ENCODE data around the gene PPP4R2. TPM values are rescaled to one million over a fixed set of nuclear protein-coding genes. Genes with fewer than 3 reads are reported as not detected.

Gene PPP4R2
- total and polyA plus RNA-seq, 2 of the 8 experiments (the other 6 are each of a cell fraction or from before 2014, with no cell fraction given) = 11.5 to 89.9 TPM

DNA sequence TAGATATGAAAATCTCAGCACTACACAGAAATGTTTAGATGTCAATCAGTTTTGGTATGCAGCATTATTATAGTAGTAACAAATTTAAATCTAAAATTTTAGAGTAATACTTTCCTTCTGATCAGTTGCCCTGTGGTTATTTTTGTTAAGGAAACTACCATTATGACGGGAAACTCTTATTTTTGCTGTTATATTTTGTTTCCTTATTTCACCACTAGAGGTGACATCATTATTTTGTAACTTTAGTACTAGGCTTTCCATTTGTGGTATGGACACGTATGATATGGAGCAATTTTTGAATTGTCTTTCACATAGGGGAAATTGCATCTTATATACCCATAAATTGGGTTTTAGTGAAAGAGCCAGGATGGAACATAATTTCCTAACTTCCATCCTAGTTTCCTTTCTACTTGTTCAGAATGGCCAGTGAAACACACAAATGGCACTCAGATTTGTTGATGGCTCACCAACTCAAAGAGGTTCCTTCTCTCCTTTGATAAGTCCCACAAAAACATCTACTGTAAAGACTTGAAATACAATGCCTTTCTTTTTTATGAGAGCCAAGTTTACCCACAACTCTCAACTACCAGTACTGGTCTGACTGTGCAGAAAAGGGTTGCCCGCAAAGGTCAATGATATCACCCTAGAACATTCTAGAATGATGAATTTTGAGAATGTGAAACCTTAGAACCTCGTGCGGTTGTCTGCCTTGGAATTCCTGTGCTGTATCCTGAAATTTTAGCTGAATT is 19.4 kb upstream of the PPP4R2 start:
- CTCF ChIA-PET (ENCODE audit: partially characterized antibody) = interaction anchor here (1.3 kb wide), 1 partner anchor 22 kb away, joined by 3 read pairs; no protein-coding TSS in a partner anchor
- no peak overlapping the region for H3K23ac ChIP-seq (ENCODE audit: insufficient read length)
- H3K4me1 ChIP-seq (replicated peaks in 1 of 4; ENCODE audit: control insufficient read depth in 3 of 4, insufficient read depth in 4 of 4, low read length in 3 of 4) = no peaks in the 10 kb centered on the region; a peak in 1 of 7 replicates
- no peak overlapping the region for H2BK15ac ChIP-seq (ENCODE audit: low read length)
- H4K20me1 ChIP-seq (replicated peaks in 1 of 2; ENCODE audit: control insufficient read depth in 1 of 2, insufficient read depth in 2 of 2, low read length in 2 of 2) = no peaks in the 10 kb centered on the region
- H3K9ac ChIP-seq (replicated peaks in 1 of 4; ENCODE audit: extremely low read depth in 1 of 4, low read depth in 3 of 4, low read length in 3 of 4) = no peak overlapping the region
- FAIRE-seq (no peak), DNase-seq (ENCODE audit: low read depth in 1 of 2, low spot score in 2 of 2) (no peak)
- no peak overlapping the region for H3K4me2 ChIP-seq (ENCODE audit: insufficient read depth in 1 of 2, low read depth in 2 of 2, low read length in 2 of 2)
- H3K56ac ChIP-seq (replicated peaks; ENCODE audit: insufficient read length, low read depth, low read length) = no peak overlapping the region
- no peak overlapping the region for H2BK12ac ChIP-seq (ENCODE audit: low read depth, low read length)
- no peak overlapping the region for H4K8ac ChIP-seq (ENCODE audit: extremely low read depth, insufficient read depth, low read length)
- no peak overlapping the region for H2BK120ac ChIP-seq (replicated peaks; ENCODE audit: low read depth, low read length)
- POLR2A ChIA-PET (ENCODE audit: partially characterized antibody) = no interaction called here
- no peak overlapping the region for H2AK5ac ChIP-seq (ENCODE audit: low read depth, low read length)
- H3K4ac ChIP-seq (replicated peaks; ENCODE audit: insufficient read length, low read depth, low read length) = no peak overlapping the region
- H3K18ac ChIP-seq (ENCODE audit: extremely low read depth, low read length) = no peak overlapping the region
- H4K5ac ChIP-seq (ENCODE audit: insufficient read length, low read depth, low read length) = no peak overlapping the region
- H3K23me2 ChIP-seq (ENCODE audit: low read depth, low read length) = no peaks in the 10 kb centered on the region
- no peaks in the 10 kb centered on the region for H3K79me2 ChIP-seq (ENCODE audit: control insufficient read depth in 1 of 2, insufficient read depth in 2 of 2, low read length in 2 of 2)
- no peak overlapping the region for H2BK20ac ChIP-seq (ENCODE audit: low read length)
- no peaks in the 10 kb centered on the region for H3K27me3 ChIP-seq (replicated peaks in 1 of 4; ENCODE audit: control insufficient read depth in 3 of 4, extremely low read depth in 1 of 4, insufficient read depth in 3 of 4, low read length in 3 of 4)
- no peak overlapping the region for H3K4me3 ChIP-seq (ENCODE audit: extremely low read depth in 1 of 4, insufficient read depth in 2 of 4, low read depth in 3 of 4, low read length in 4 of 4)
- no peaks in the 10 kb centered on the region; a peak in 1 of 8 replicates for H3K36me3 ChIP-seq (ENCODE audit: control insufficient read depth in 2 of 4, insufficient read depth in 4 of 4, low read length in 3 of 4)
- no peak overlapping the region for H4K91ac ChIP-seq (replicated peaks; ENCODE audit: insufficient read length, low read length)
- H2AFZ ChIP-seq (ENCODE audit: low read length) = no peak overlapping the region
- no peak overlapping the region for H3K27ac ChIP-seq (ENCODE audit: low read depth, low read length)
- no peaks in the 10 kb centered on the region for H3K79me1 ChIP-seq (ENCODE audit: low read depth, low read length)
- 95% methylated on average over 5 of the region's 5 CpGs; no CpG with 5 or more reads in 1 of the 2 experiments for WGBS, 2 experiments (ENCODE audit: extremely low coverage in 1 of 2, insufficient coverage in 1 of 2, insufficient read length in 1 of 2, insufficient replicate concordance in 2 of 2, low coverage in 1 of 2, low lambda C conversion rate in 2 of 2, missing lambda C conversion rate in 1 of 2)
- no peak overlapping the region for H3K14ac ChIP-seq (ENCODE audit: insufficient read length)
- H3K9me3 ChIP-seq (ENCODE audit: insufficient read depth in 2 of 2, low read depth in 1 of 2, low read length in 1 of 2) = no peaks in the 10 kb centered on the region
- no peak overlapping the region for H2BK5ac ChIP-seq (ENCODE audit: low read depth, low read length)
- TF ChIP-seq FOSL1 (IDR thresholded peaks at IDR 0.05; ENCODE audit: insufficient read depth, low read depth, low read length) (no peak), MAFK (IDR thresholded peaks at IDR 0.05; ENCODE audit: low read depth, low read length) (no peak), KDM4A (IDR thresholded peaks at IDR 0.05; ENCODE audit: low read depth, low read length, severe bottlenecking) (no peak), JUND (IDR thresholded peaks at IDR 0.05; ENCODE audit: low read length) (no peak), RFX5 (IDR thresholded peaks at IDR 0.05; ENCODE audit: borderline replicate concordance, low read depth, low read length) (no peak), SAP30 (IDR thresholded peaks at IDR 0.05; ENCODE audit: insufficient read depth, insufficient replicate concordance, low read length) (no peak), SUZ12 (IDR thresholded peaks at IDR 0.05; ENCODE audit: low read length) (no peak), RNF2 (IDR thresholded peaks at IDR 0.05; ENCODE audit: borderline replicate concordance, low read depth, low read length, missing control alignments, poor library complexity, severe bottlenecking) (no peak)
- TF ChIP-seq, protein P1, sequence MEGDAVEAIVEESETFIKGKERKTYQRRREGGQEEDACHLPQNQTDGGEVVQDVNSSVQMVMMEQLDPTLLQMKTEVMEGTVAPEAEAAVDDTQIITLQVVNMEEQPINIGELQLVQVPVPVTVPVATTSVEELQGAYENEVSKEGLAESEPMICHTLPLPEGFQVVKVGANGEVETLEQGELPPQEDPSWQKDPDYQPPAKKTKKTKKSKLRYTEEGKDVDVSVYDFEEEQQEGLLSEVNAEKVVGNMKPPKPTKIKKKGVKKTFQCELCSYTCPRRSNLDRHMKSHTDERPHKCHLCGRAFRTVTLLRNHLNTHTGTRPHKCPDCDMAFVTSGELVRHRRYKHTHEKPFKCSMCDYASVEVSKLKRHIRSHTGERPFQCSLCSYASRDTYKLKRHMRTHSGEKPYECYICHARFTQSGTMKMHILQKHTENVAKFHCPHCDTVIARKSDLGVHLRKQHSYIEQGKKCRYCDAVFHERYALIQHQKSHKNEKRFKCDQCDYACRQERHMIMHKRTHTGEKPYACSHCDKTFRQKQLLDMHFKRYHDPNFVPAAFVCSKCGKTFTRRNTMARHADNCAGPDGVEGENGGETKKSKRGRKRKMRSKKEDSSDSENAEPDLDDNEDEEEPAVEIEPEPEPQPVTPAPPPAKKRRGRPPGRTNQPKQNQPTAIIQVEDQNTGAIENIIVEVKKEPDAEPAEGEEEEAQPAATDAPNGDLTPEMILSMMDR (IDR thresholded peaks at IDR 0.05; ENCODE audit: control extremely low read depth in 1 of 3, insufficient read depth in 1 of 3, low read depth in 1 of 3, low read length in 3 of 3) = no peak

All from H1 (cell line).